ENCODE data around the gene KBTBD8.

DNA sequence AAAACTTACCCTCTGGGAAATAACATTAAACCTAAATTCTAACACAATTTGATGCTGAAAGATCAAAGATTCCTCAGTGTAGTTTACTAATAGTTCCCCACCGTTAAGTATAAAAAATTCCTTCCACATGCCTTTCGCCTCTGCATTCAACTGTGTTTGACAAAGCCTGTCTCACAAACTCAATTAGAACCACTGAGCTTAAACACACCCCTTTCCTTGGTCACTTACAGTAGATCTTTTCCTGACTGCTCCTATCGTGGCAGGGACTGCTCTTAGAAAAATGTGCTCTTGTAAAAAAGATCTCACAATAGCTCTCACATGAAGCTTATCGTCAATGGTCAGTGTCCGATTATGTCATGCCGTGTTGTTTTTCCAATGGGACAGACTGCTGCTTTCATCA lies 8.9 kb upstream of the KBTBD8 start:
- TF ChIP-seq, protein P1, sequence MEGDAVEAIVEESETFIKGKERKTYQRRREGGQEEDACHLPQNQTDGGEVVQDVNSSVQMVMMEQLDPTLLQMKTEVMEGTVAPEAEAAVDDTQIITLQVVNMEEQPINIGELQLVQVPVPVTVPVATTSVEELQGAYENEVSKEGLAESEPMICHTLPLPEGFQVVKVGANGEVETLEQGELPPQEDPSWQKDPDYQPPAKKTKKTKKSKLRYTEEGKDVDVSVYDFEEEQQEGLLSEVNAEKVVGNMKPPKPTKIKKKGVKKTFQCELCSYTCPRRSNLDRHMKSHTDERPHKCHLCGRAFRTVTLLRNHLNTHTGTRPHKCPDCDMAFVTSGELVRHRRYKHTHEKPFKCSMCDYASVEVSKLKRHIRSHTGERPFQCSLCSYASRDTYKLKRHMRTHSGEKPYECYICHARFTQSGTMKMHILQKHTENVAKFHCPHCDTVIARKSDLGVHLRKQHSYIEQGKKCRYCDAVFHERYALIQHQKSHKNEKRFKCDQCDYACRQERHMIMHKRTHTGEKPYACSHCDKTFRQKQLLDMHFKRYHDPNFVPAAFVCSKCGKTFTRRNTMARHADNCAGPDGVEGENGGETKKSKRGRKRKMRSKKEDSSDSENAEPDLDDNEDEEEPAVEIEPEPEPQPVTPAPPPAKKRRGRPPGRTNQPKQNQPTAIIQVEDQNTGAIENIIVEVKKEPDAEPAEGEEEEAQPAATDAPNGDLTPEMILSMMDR (IDR thresholded peaks at IDR 0.05) = no peak
- TF ChIP-seq POLR2A (IDR thresholded peaks at IDR 0.05) = no peak

Measured in tibial nerve (tissue), 3 donors.